Esophagus muscularis mucosa (tissue), 4 donors: ENCODE measurements around the gene PRR29.

Experiments
- CTCF ChIP-seq, 3 experiments: fragments of 200-600 bp in 2 of 3; fragments of 450-650 bp in 1 of 3; sonication (generic) in 2 of 3; IDR thresholded peaks; one replicate each; pipeline ENCODE4 v1.5.1; 2017 to 2019; ENCODE audit warnings: antibody characterized with exemption in 3 of 3, mild to moderate bottlenecking in 2 of 3, moderate library complexity in 1 of 3
- EP300 ChIP-seq: sonication (generic); formaldehyde crosslinking; IDR thresholded peaks from one replicate; pipeline ENCODE4 v1.6.1; 2017; ENCODE audit warnings: antibody characterized with exemption
- POLR2A ChIP-seq: fragments of 450-650 bp; IDR thresholded peaks from one replicate; pipeline ENCODE4 v1.6.1; 2017; ENCODE audit warnings: antibody characterized with exemption, moderate library complexity, mild to moderate bottlenecking, low read depth

- no peak for TF ChIP-seq CTCF (IDR thresholded peaks at IDR 0.05)
- no peak for TF ChIP-seq POLR2A
- no peak for TF ChIP-seq EP300
Observed at GRCh38 chr17:63978272-63979200, 19.6 kb upstream of the PRR29 start.
